GM12864 (cell line): Measurements from ENCODE around the gene NCS1.

Experiments used
- DNase-seq: peaks from one replicate; pipeline ENCODE4 v3.0.0-alpha.2; 2011; ENCODE audit warnings: low read depth
- H3K4me3 ChIP-seq: 2 replicates; pipeline ENCODE4 v1.5.1; 2011; ENCODE audit warnings: mild to moderate bottlenecking, low read depth, low read length, control low read depth
- CTCF ChIP-seq: IDR thresholded peaks from 2 replicates; pipeline ENCODE4 v1.5.1; 2011; ENCODE audit warnings: low read depth, mild to moderate bottlenecking, moderate library complexity, low read length, control low read depth, inconsistent platforms; ENCODE audit errors: missing control alignments

The NCS1 gene

GRCh38 chr9:130209422-130209821 lies 37.2 kb downstream of the NCS1 start:
- H3K4me3 ChIP-seq, result no peak overlapping the region
- no peak for TF ChIP-seq CTCF
- no peak for DNase-seq

- no peak overlapping the region for H3K4me3 ChIP-seq
- TF ChIP-seq CTCF, result no peak
- no peak for DNase-seq
Observed at GRCh38 chr9:130211548-130212226, 39.5 kb downstream of the NCS1 start.

- DNase-seq, result no peak
- no peak for TF ChIP-seq CTCF
- no peak overlapping the region for H3K4me3 ChIP-seq
Observed at GRCh38 chr9:130212543-130213297, 40.5 kb downstream of the NCS1 start.

GRCh38 chr9:130213911-130214761 lies 41.9 kb downstream of the NCS1 start:
- H3K4me3 ChIP-seq, result no peak overlapping the region
- no peak for TF ChIP-seq CTCF
- DNase-seq, result no peak

DNA sequence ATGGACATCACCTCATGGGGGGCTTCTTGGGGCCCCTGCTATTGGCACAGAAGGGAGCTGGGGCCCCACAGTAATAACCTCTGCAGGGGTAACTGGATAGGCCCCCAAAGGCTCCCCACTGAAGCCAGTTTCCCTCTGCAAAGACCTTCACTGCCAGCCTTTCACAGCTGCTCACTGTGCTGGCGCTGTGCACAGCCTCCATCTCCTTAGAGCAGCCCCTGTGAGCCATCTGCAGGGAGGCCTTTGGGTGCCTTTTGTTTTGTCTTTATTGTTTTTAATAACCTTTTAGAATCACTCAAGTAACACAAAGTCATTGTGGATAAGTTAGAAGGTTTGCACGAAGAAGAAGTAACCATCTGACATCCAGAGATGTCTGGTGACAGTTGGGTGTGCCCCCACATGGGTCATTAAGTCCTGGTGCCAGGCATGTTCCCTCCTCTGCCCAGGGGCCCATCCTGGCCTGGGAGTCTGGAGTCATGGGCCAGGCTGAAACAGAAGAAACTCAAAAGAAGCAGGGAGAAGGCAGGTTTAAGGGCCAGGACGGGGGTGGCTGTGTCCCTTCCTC lies 42.7 kb downstream of the NCS1 start:
- H3K4me3 ChIP-seq, result no peak overlapping the region
- DNase-seq, result no peak
- TF ChIP-seq CTCF, result no peak

DNA sequence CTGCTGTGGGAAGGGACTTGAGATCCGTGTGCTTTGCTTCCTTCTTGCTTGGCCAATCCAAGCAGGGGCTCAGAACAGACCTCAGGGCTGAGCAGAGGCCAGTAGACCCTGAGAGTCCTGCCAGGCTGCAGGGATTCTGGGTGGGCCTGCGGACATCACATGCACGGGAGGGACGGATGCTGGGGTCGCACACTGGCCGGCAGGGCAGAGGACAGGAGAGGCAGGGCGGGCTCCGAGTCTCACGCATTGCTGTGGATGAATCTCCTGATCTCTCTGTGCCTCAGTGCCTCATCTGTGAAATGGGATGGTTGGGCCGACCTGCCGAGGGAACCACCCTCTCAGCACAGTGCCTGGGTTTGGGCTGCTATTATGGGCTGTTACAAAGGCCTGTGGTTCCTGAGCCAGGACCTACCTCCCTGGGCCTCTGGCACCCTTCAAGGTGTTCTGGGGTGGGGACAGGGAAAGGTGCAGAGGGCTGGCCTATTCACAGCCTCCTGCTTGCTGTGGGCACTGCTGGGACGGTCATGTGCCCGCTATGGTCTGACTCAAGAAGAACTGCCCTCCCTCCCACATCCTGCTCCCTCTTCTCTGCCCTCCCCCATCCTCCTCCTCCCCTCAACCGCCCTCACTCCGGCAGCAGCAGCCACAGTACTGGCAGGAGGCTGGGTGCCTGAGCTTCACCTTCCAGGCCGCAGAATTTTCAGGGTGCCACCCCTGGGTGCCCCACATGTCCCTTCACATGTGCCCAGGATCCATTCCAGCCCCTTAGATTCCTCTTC lies 43.3 kb downstream of the NCS1 start:
- no peak overlapping the region for H3K4me3 ChIP-seq
- no peak for DNase-seq
- TF ChIP-seq CTCF, result no peak
